GM21619 (cell line): ENCODE data around the gene RARB.

Source experiments
- ATAC-seq: cut with Tn5 transposase; IDR thresholded peaks from one replicate; pipeline ENCODE4 v1.9.1; 2021; ENCODE audit not compliant: unreplicated experiment

The RARB gene

GRCh38 chr3:25542492-25543039 is 114.5 kb downstream of the RARB start:
- ATAC-seq: no peak

GRCh38 chr3:25547103-25547502 is 119.0 kb downstream of the RARB start:
- ATAC-seq: no peak

- ATAC-seq: no peak
Measured at GRCh38 chr3:25547943-25548674, 120.0 kb downstream of the RARB start.

GRCh38 chr3:25548836-25549235 is 120.8 kb downstream of the RARB start:
- ATAC-seq: no peak

- no peak for ATAC-seq
Measured at GRCh38 chr3:25552251-25552650, 124.2 kb downstream of the RARB start.

- no peak for ATAC-seq
Measured at GRCh38 chr3:25554376-25554775, 126.3 kb downstream of the RARB start.

GRCh38 chr3:25555695-25556437 is 127.8 kb downstream of the RARB start:
- ATAC-seq: no peak

GRCh38 chr3:25556447-25556846 is 128.4 kb downstream of the RARB start:
- no peak for ATAC-seq

- no peak for ATAC-seq
Measured at GRCh38 chr3:25557694-25558093, 129.6 kb downstream of the RARB start.

- no peak for ATAC-seq
Measured at GRCh38 chr3:25558121-25558520, 130.1 kb downstream of the RARB start.

- ATAC-seq: no peak
Measured at GRCh38 chr3:25558796-25559195, 130.7 kb downstream of the RARB start.

- no peak for ATAC-seq
Measured at GRCh38 chr3:25563601-25564000, 135.5 kb downstream of the RARB start.

GRCh38 chr3:25564075-25564474 is 136.0 kb downstream of the RARB start:
- no peak for ATAC-seq

GRCh38 chr3:25565807-25566206 is 137.7 kb downstream of the RARB start:
- ATAC-seq: no peak

GRCh38 chr3:25566358-25566920 is 138.4 kb downstream of the RARB start:
- ATAC-seq: no peak

- no peak for ATAC-seq
Measured at GRCh38 chr3:25567388-25567787, 139.3 kb downstream of the RARB start.

- ATAC-seq: no peak
Measured at GRCh38 chr3:25567806-25568524, 139.9 kb downstream of the RARB start.

GRCh38 chr3:25568525-25569078 is 140.5 kb downstream of the RARB start:
- ATAC-seq: no peak

- no peak for ATAC-seq
Measured at GRCh38 chr3:25571285-25571684, 143.2 kb downstream of the RARB start.

GRCh38 chr3:25572336-25572735 is 144.3 kb downstream of the RARB start:
- no peak for ATAC-seq

GRCh38 chr3:25572919-25573385 is 144.9 kb downstream of the RARB start:
- no peak for ATAC-seq
